Activated CD8-positive, alpha-beta memory T cell treated with anti-CD3 and anti-CD28 coated beads, Interleukin-2, amount 50 U/mL, for 1 hour (primary cell): Measurements from ENCODE around the gene FNDC4.

ENCODE experiments used
- DNase-seq: peaks from one replicate; pipeline ENCODE4 v3.0.0-alpha.2; 2020; ENCODE audit errors: extremely low read depth

FNDC4 gene

GRCh38 chr2:27494284-27494943, 586 bp downstream of the FNDC4 start:
- DNase-seq: no peak

- DNase-seq: no peak
Measured at GRCh38 chr2:27493948-27494283, 1.1 kb downstream of the FNDC4 start.

- no peak for DNase-seq
Measured at GRCh38 chr2:27492557-27492956, 2.4 kb downstream of the FNDC4 start.

- DNase-seq: peak; percentile 100
Measured at GRCh38 chr2:27489498-27490397, 5.3 kb downstream of the FNDC4 start, which contains the start of gene IFT172. TSS of gene IFT172 (minus strand) at chr2:27489743. CDS start at chr2:27489653, 90 bp downstream.

GRCh38 chr2:27489118-27489497, 5.9 kb downstream of the FNDC4 start:
- peak; percentile 13 for DNase-seq

- DNase-seq: no peak
Measured at GRCh38 chr2:27485496-27485895, 9.5 kb downstream of the FNDC4 start.

- no peak for DNase-seq
Measured at GRCh38 chr2:27471961-27472360, 23.0 kb downstream of the FNDC4 start.

- DNase-seq: no peak
Measured at GRCh38 chr2:27464443-27464842, 30.6 kb downstream of the FNDC4 start.

GRCh38 chr2:27461118-27461517, 33.9 kb downstream of the FNDC4 start:
- DNase-seq: no peak

- no peak for DNase-seq
Measured at GRCh38 chr2:27453968-27454367, 41.0 kb downstream of the FNDC4 start.

- DNase-seq: no peak
Measured at GRCh38 chr2:27451095-27451494, 43.9 kb downstream of the FNDC4 start.

- no peak for DNase-seq
Measured at GRCh38 chr2:27448381-27448780, 46.6 kb downstream of the FNDC4 start.

GRCh38 chr2:27446057-27446456, 48.9 kb downstream of the FNDC4 start:
- DNase-seq: no peak

GRCh38 chr2:27445615-27446014, 49.4 kb downstream of the FNDC4 start:
- no peak for DNase-seq

- DNase-seq: no peak
Measured at GRCh38 chr2:27445155-27445554, 49.8 kb downstream of the FNDC4 start.

GRCh38 chr2:27442920-27443282, 52.1 kb downstream of the FNDC4 start:
- DNase-seq: no peak

- no peak for DNase-seq
Measured at GRCh38 chr2:27441958-27442919, 52.8 kb downstream of the FNDC4 start, which contains the start of gene KRTCAP3. TSS of gene KRTCAP3 (plus strand) at chr2:27442381. CDS start at chr2:27442413, 32 bp downstream.
